Measurements from ENCODE around the gene RPA3. TPM values are rescaled to one million over a fixed set of nuclear protein-coding genes. Genes with fewer than 3 reads are reported as not detected.

Gene RPA3
- total and polyA plus RNA-seq, 4 donors: 22.6 to 40.9 (median 25.8) TPM

DNA sequence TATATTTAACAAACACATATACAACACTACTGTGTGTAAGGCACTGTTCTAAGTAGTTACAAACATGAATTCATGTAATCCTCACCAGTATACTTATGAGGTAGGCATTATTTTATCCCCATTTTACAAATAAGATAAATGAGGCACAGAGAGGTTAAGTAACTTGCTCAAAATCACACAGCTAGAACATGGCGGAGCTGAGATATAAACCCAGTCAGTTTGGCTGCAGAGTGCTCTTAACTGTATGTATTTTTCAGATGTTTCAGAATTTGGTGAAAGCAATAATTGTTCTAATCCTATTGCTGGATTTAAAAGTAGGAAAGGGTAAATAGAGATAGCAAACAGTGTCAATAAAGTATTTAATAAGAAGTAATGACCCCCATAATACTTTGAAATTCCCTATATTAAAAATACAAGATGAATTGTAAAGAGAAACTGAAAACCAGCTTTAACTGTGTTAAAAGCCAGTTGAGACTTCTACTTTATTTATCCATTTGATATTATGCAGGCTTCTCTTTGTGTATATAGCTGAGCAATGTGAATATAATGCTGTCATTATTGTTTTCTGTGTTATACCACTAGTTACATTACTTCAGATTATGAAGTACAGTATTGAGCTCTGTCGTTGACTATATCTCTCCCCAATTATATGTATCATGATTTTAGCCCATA, 32.3 kb upstream of the RPA3 start:
- Histone ChIP-seq H3K4me3 (no peak overlapping the region), H3K36me3 (ENCODE audit: control insufficient read depth in 4 of 4, insufficient read depth in 4 of 4, low read length in 4 of 4) (no peaks in the 10 kb centered on the region), H3K4me1 (ENCODE audit: control insufficient read depth in 5 of 5, insufficient read depth in 5 of 5, low read length in 5 of 5) (peaks cover 0 to 9% (median 0%) of the 10 kb centered on the region in 5 donors), H3K27ac (ENCODE audit: low read depth in 1 of 2, low read length in 1 of 2) (no peak overlapping the region), H3K27me3 (ENCODE audit: control insufficient read depth in 3 of 3, insufficient read depth in 3 of 3, low read length in 2 of 3) (no peaks in the 10 kb centered on the region), H3K9ac (ENCODE audit: insufficient read depth in 1 of 2, low read length in 2 of 2) (no peak overlapping the region), H3K9me3 (ENCODE audit: control insufficient read depth in 4 of 4, insufficient read depth in 3 of 4, low read length in 3 of 4) (no peaks in the 10 kb centered on the region)
- WGBS, 2 donors: 94 to 96% methylated on average over 2 of the region's 2 CpGs
- DNase-seq (no peak), ATAC-seq (ENCODE audit: insufficient read depth, low FRiP score) (no peak)
- TF ChIP-seq, protein P1, sequence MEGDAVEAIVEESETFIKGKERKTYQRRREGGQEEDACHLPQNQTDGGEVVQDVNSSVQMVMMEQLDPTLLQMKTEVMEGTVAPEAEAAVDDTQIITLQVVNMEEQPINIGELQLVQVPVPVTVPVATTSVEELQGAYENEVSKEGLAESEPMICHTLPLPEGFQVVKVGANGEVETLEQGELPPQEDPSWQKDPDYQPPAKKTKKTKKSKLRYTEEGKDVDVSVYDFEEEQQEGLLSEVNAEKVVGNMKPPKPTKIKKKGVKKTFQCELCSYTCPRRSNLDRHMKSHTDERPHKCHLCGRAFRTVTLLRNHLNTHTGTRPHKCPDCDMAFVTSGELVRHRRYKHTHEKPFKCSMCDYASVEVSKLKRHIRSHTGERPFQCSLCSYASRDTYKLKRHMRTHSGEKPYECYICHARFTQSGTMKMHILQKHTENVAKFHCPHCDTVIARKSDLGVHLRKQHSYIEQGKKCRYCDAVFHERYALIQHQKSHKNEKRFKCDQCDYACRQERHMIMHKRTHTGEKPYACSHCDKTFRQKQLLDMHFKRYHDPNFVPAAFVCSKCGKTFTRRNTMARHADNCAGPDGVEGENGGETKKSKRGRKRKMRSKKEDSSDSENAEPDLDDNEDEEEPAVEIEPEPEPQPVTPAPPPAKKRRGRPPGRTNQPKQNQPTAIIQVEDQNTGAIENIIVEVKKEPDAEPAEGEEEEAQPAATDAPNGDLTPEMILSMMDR (IDR thresholded peaks at IDR 0.05; ENCODE audit: control extremely low read depth, extremely low read depth): no peak

DNA sequence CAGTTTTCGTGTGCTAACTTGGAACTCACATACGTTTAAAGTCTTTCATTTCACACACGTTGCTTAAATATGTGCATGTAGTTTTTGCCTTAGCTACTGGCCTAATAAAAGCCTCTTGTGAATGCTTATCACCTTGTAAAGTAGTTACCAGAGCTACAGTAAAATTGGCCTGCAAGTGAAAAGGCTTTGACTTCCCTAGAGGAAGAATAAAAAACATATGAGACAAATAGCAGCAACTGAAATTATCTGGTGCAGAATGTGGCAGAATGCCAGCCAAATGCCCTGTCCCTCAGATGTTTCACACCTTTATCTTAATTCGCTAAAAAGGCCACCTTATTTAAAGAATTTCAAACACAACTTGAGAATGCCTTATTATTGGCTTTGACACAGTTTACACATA, 28.1 kb upstream of the RPA3 start:
- Histone ChIP-seq H3K27ac (ENCODE audit: low read depth in 1 of 2, low read length in 1 of 2) (peak overlapping the region in 1 of 2 donors; percentile 21), H3K27me3 (ENCODE audit: control insufficient read depth in 3 of 3, insufficient read depth in 3 of 3, low read length in 2 of 3) (no peaks in the 10 kb centered on the region), H3K36me3 (ENCODE audit: control insufficient read depth in 4 of 4, insufficient read depth in 4 of 4, low read length in 4 of 4) (no peaks in the 10 kb centered on the region), H3K9me3 (ENCODE audit: control insufficient read depth in 4 of 4, insufficient read depth in 3 of 4, low read length in 3 of 4) (no peaks in the 10 kb centered on the region), H3K9ac (ENCODE audit: insufficient read depth in 1 of 2, low read length in 2 of 2) (no peak overlapping the region), H3K4me1 (ENCODE audit: control insufficient read depth in 5 of 5, insufficient read depth in 5 of 5, low read length in 5 of 5) (peaks cover 0 to 16% (median 0%) of the 10 kb centered on the region in 5 donors), H3K4me3 (no peak overlapping the region)
- 70 to 88% methylated on average over 4 of the region's 4 CpGs for WGBS, 2 donors
- TF ChIP-seq, protein P1 (IDR thresholded peaks at IDR 0.05; ENCODE audit: control extremely low read depth, extremely low read depth): no peak
- peak in 1 of 3 donors; percentile 24 for DNase-seq
- no peak for ATAC-seq (ENCODE audit: insufficient read depth, low FRiP score)

DNA sequence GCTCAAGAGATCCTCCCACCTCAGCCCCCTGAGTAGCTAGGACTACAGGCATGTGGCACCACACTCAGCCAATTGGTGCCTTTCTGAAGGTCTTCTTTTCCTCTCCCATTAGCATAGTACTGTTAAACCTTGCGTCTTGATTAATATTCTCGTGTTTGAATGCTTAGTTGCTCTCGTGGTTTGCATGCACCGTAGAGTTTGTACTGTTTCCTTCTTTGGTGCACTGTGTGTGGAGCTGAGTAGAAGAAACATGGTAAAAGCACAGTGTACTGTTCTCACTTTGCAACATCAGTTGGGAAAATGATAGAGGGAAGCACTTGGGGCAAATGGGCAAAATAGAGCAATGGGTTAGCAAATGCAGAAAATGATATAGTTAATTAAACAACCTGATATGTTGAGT, 27.6 kb upstream of the RPA3 start:
- DNase-seq (no peak), ATAC-seq (ENCODE audit: insufficient read depth, low FRiP score) (no peak)
- H3K27ac ChIP-seq (ENCODE audit: low read depth in 1 of 2, low read length in 1 of 2): no peak overlapping the region
- H3K36me3 ChIP-seq (ENCODE audit: control insufficient read depth in 4 of 4, insufficient read depth in 4 of 4, low read length in 4 of 4): no peaks in the 10 kb centered on the region
- H3K9ac ChIP-seq (ENCODE audit: insufficient read depth in 1 of 2, low read length in 2 of 2): no peak overlapping the region
- peaks cover 0 to 16% (median 0%) of the 10 kb centered on the region in 5 donors for H3K4me1 ChIP-seq (ENCODE audit: control insufficient read depth in 5 of 5, insufficient read depth in 5 of 5, low read length in 5 of 5)
- no peaks in the 10 kb centered on the region for H3K27me3 ChIP-seq (ENCODE audit: control insufficient read depth in 3 of 3, insufficient read depth in 3 of 3, low read length in 2 of 3)
- H3K9me3 ChIP-seq (ENCODE audit: control insufficient read depth in 4 of 4, insufficient read depth in 3 of 4, low read length in 3 of 4): no peaks in the 10 kb centered on the region
- 94 to 96% methylated on average over 4 of the region's 4 CpGs for WGBS, 2 donors
- no peak overlapping the region for H3K4me3 ChIP-seq
- TF ChIP-seq, protein P1 (IDR thresholded peaks at IDR 0.05; ENCODE audit: control extremely low read depth, extremely low read depth): no peak

DNA sequence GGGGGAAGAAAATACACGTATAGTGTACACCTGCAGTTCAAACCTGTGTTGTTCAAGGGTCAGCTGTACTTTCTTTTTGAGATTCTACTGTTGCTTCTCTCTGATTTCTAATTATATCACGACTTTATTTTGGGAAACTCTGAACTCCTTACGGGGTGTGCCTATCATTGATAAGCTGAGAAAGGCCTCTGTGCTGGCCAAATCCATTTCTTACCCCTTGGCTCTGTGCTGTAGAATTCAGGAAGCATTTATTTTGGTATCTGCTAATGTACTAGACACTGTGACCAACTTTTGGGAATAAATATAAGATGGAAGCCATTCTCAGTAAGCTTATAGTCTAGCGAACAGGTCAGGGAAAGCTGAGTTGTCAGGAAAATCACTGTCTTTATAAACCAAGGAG, 26.9 kb upstream of the RPA3 start:
- no peaks in the 10 kb centered on the region for H3K36me3 ChIP-seq (ENCODE audit: control insufficient read depth in 4 of 4, insufficient read depth in 4 of 4, low read length in 4 of 4)
- no peaks in the 10 kb centered on the region for H3K9me3 ChIP-seq (ENCODE audit: control insufficient read depth in 4 of 4, insufficient read depth in 3 of 4, low read length in 3 of 4)
- H3K4me1 ChIP-seq (ENCODE audit: control insufficient read depth in 5 of 5, insufficient read depth in 5 of 5, low read length in 5 of 5): peaks cover 0 to 16% (median 0%) of the 10 kb centered on the region in 5 donors
- no peak overlapping the region for H3K9ac ChIP-seq (ENCODE audit: insufficient read depth in 1 of 2, low read length in 2 of 2)
- no peak overlapping the region for H3K4me3 ChIP-seq
- ATAC-seq (ENCODE audit: insufficient read depth, low FRiP score) (no peak), DNase-seq (no peak)
- no peaks in the 10 kb centered on the region for H3K27me3 ChIP-seq (ENCODE audit: control insufficient read depth in 3 of 3, insufficient read depth in 3 of 3, low read length in 2 of 3)
- TF ChIP-seq, protein P1 (IDR thresholded peaks at IDR 0.05; ENCODE audit: control extremely low read depth, extremely low read depth): no peak
- WGBS, 2 donors: 73 to 80% methylated on average over 4 of the region's 4 CpGs
- no peak overlapping the region for H3K27ac ChIP-seq (ENCODE audit: low read depth in 1 of 2, low read length in 1 of 2)
